ENCODE data around the gene C16orf54. TPM values are rescaled to one million over a fixed set of nuclear protein-coding genes. Genes with fewer than 3 reads are reported as not detected.
"Not testable (repeated sequence)": the region's sequence is repeated elsewhere in the genome, so short reads cannot be mapped to it uniquely, and the experiment has no call there.

C16orf54 gene
- total RNA-seq, 2 experiments from 2014 or later: 39.7 to 51.2 TPM

- Mint-ChIP-seq H3K4me3 (no peak overlapping the region), H3K4me1 (no peaks in the 10 kb centered on the region), H3K9me3 (ENCODE audit: low read depth) (no peaks in the 10 kb centered on the region), H3K27ac (no peak overlapping the region), H3K36me3 (no peaks in the 10 kb centered on the region), H3K27me3 (peaks cover 5% of the 10 kb centered on the region)
- DNase-seq (no peak), ATAC-seq (no peak)
- CTCF ChIA-PET: no interaction called here
These were observed 17.5 kb upstream of the C16orf54 start for GRCh38 chr16:29763326-29763725.

- no peak for ATAC-seq
These were observed 16.1 kb upstream of the C16orf54 start for GRCh38 chr16:29761882-29762281.

GRCh38 chr16:29761280-29761651 lies 15.5 kb upstream of the C16orf54 start:
- H3K27me3 Mint-ChIP-seq; H3K4me3 Mint-ChIP-seq; H3K9me3 Mint-ChIP-seq (ENCODE audit: low read depth); ATAC-seq; CTCF ChIA-PET; DNase-seq; H3K27ac Mint-ChIP-seq; H3K36me3 Mint-ChIP-seq; H3K4me1 Mint-ChIP-seq: not testable (repeated sequence)

More at GRCh38 chr16:29761882-29762281, 16.1 kb upstream of the C16orf54 start:
- Mint-ChIP-seq H3K36me3 (no peaks in the 10 kb centered on the region), H3K27me3 (peaks cover 5% of the 10 kb centered on the region), H3K9me3 (ENCODE audit: low read depth) (no peaks in the 10 kb centered on the region), H3K4me1 (no peaks in the 10 kb centered on the region), H3K4me3 (no peak overlapping the region), H3K27ac (no peak overlapping the region)
- DNase-seq: no peak
- CTCF ChIA-PET: no interaction called here

GRCh38 chr16:29760567-29761279 lies 14.9 kb upstream of the C16orf54 start:
- CTCF ChIA-PET: no interaction called here
- H3K27me3 Mint-ChIP-seq: peaks cover 5% of the 10 kb centered on the region

GRCh38 chr16:29757950-29758466 lies 12.2 kb upstream of the C16orf54 start:
- DNase-seq (no peak), ATAC-seq (no peak)
- peaks cover 14% of the 10 kb centered on the region for H3K4me1 Mint-ChIP-seq
- H3K36me3 Mint-ChIP-seq: no peaks in the 10 kb centered on the region
- H3K27me3 Mint-ChIP-seq: peaks cover 2% of the 10 kb centered on the region
- H3K9me3 Mint-ChIP-seq (ENCODE audit: low read depth): no peaks in the 10 kb centered on the region
- H3K4me3 Mint-ChIP-seq: no peak overlapping the region
- H3K27ac Mint-ChIP-seq: no peak overlapping the region
- CTCF ChIA-PET: interaction anchor here (1.6 to 5.6 kb wide), 2 partner anchors 27 to 32 kb away, joined by 4 to 24 read pairs; partner anchors contain the start of gene KIF22

More at GRCh38 chr16:29760567-29761279, 14.9 kb upstream of the C16orf54 start:
- H3K9me3 Mint-ChIP-seq (ENCODE audit: low read depth): no peaks in the 10 kb centered on the region
- DNase-seq (no peak), ATAC-seq (no peak)
- peaks cover 2% of the 10 kb centered on the region for H3K4me1 Mint-ChIP-seq
- H3K36me3 Mint-ChIP-seq: no peaks in the 10 kb centered on the region
- no peak overlapping the region for H3K4me3 Mint-ChIP-seq
- H3K27ac Mint-ChIP-seq: no peak overlapping the region

GRCh38 chr16:29757086-29757485 lies 11.3 kb upstream of the C16orf54 start:
- not testable (repeated sequence) for H3K9me3 Mint-ChIP-seq (ENCODE audit: low read depth); H3K27me3 Mint-ChIP-seq; H3K4me3 Mint-ChIP-seq; DNase-seq; H3K27ac Mint-ChIP-seq; ATAC-seq; H3K36me3 Mint-ChIP-seq
- peaks cover 14% of the 10 kb centered on the region for H3K4me1 Mint-ChIP-seq
- CTCF ChIA-PET: interaction anchor here (0.7 to 5.6 kb wide), 5 partner anchors 17 to 137 kb away, joined by 3 to 24 read pairs (median 4); partner anchors contain the start of gene KIF22

GRCh38 chr16:29756654-29757053 lies 10.9 kb upstream of the C16orf54 start:
- Mint-ChIP-seq H3K27ac (no peak overlapping the region), H3K4me1 (peaks cover 14% of the 10 kb centered on the region)

GRCh38 chr16:29753516-29753915 lies 7.7 kb upstream of the C16orf54 start:
- no peaks in the 10 kb centered on the region for H3K27me3 Mint-ChIP-seq
- no peak overlapping the region for H3K4me3 Mint-ChIP-seq
- H3K4me1 Mint-ChIP-seq: peaks cover 19% of the 10 kb centered on the region
- H3K9me3 Mint-ChIP-seq (ENCODE audit: low read depth): no peaks in the 10 kb centered on the region
- ATAC-seq: no peak
- peaks cover 3% of the 10 kb centered on the region for H3K36me3 Mint-ChIP-seq
- DNase-seq: no peak
- H3K27ac Mint-ChIP-seq: no peak overlapping the region
- CTCF ChIA-PET: interaction anchor here (2.6 to 5.6 kb wide), 2 partner anchors 32 to 37 kb away, joined by 15 to 24 read pairs; partner anchors contain the start of gene KIF22

More at GRCh38 chr16:29756654-29757053, 10.9 kb upstream of the C16orf54 start:
- no peak for ATAC-seq
- Mint-ChIP-seq H3K9me3 (ENCODE audit: low read depth) (no peaks in the 10 kb centered on the region), H3K27me3 (no peaks in the 10 kb centered on the region), H3K4me3 (no peak overlapping the region), H3K36me3 (no peaks in the 10 kb centered on the region)
- no peak for DNase-seq
- CTCF ChIA-PET: interaction anchor here (0.7 to 5.6 kb wide), 5 partner anchors 10 to 137 kb away, joined by 3 to 24 read pairs (median 7); partner anchors contain the start of gene C16orf54

GRCh38 chr16:29748760-29749149 lies 3.0 kb upstream of the C16orf54 start:
- peaks cover 22% of the 10 kb centered on the region for H3K36me3 Mint-ChIP-seq
- H3K4me3 Mint-ChIP-seq; H3K27ac Mint-ChIP-seq; ATAC-seq; H3K27me3 Mint-ChIP-seq; H3K9me3 Mint-ChIP-seq (ENCODE audit: low read depth); DNase-seq: not testable (repeated sequence)
- peaks cover 37% of the 10 kb centered on the region for H3K4me1 Mint-ChIP-seq
- CTCF ChIA-PET: interaction anchor here (0.8 to 1.5 kb wide), 3 partner anchors 16 to 58 kb away, joined by 3 to 4 read pairs (median 3); partner anchors contain the start of gene KIF22

- Mint-ChIP-seq H3K27ac (peak overlapping the region; percentile 5), H3K9me3 (ENCODE audit: low read depth) (no peaks in the 10 kb centered on the region), H3K4me3 (no peak overlapping the region), H3K4me1 (peaks cover 41% of the 10 kb centered on the region), H3K36me3 (peaks cover 28% of the 10 kb centered on the region), H3K27me3 (peaks cover 3% of the 10 kb centered on the region)
- ATAC-seq: no peak
- CTCF ChIA-PET: interaction anchor here (0.8 to 1.5 kb wide), 5 partner anchors 15 to 59 kb away, joined by 3 to 4 read pairs (median 4); partner anchors contain the start of gene KIF22
- DNase-seq: no peak
These were observed 2.4 kb upstream of the C16orf54 start for GRCh38 chr16:29747947-29748759.

- not testable (repeated sequence) for DNase-seq; H3K9me3 Mint-ChIP-seq (ENCODE audit: low read depth); H3K27me3 Mint-ChIP-seq; ATAC-seq
- Mint-ChIP-seq H3K36me3 (peaks cover 39% of the 10 kb centered on the region), H3K4me3 (peak overlapping the region; percentile 99), H3K4me1 (peaks cover 49% of the 10 kb centered on the region), H3K27ac (peak overlapping the region; percentile 98)
- CTCF ChIA-PET: interaction anchor here (1.0 to 2.3 kb wide), 6 partner anchors 9 to 102 kb away, joined by 4 to 10 read pairs (median 8); partner anchors contain the start of genes KIF22 and PAGR1
These were observed 728 bp upstream of the C16orf54 start for GRCh38 chr16:29746518-29746917.

GRCh38 chr16:29745121-29745852 lies 503 bp downstream of the C16orf54 start:
- Mint-ChIP-seq H3K27ac (peak overlapping the region; percentile 98), H3K27me3 (peaks cover 3% of the 10 kb centered on the region), H3K36me3 (peaks cover 43% of the 10 kb centered on the region), H3K4me3 (peak overlapping the region; percentile 99), H3K4me1 (peaks cover 59% of the 10 kb centered on the region), H3K9me3 (ENCODE audit: low read depth) (no peaks in the 10 kb centered on the region)
- peak; percentile 83 for DNase-seq
- CTCF ChIA-PET: interaction anchor here (1.1 to 2.3 kb wide), 7 partner anchors 9 to 70 kb away, joined by 3 to 11 read pairs (median 9); partner anchors contain the start of genes KIF22 and PAGR1
- ATAC-seq: peak; percentile 69
